Measurements from ENCODE around the gene MRAS.

GRCh38 chr3:138443091-138443490 lies 94.7 kb downstream of the MRAS start:
- no peak for TF ChIP-seq SCMH1 (CRISPR knock-in tag; IDR thresholded peaks at IDR 0.05; ENCODE audit: borderline replicate concordance)
- no peak for TF ChIP-seq HNRNPLL (IDR thresholded peaks at IDR 0.05; ENCODE audit: low read depth, low read length, poor library complexity, severe bottlenecking)
- no peak for TF ChIP-seq HNRNPK (IDR thresholded peaks at IDR 0.05; ENCODE audit: low read depth, low read length, poor library complexity, severe bottlenecking)
- TF ChIP-seq KAT2B (IDR thresholded peaks at IDR 0.05; ENCODE audit: borderline replicate concordance, low read depth, low read length) = no peak
- TF ChIP-seq TFDP1 (CRISPR knock-in tag; IDR thresholded peaks at IDR 0.05; ENCODE audit: borderline replicate concordance) = no peak
- TF ChIP-seq BHLHE40 (IDR thresholded peaks at IDR 0.05; ENCODE audit: low read length) = no peak
- TF ChIP-seq, protein P1, sequence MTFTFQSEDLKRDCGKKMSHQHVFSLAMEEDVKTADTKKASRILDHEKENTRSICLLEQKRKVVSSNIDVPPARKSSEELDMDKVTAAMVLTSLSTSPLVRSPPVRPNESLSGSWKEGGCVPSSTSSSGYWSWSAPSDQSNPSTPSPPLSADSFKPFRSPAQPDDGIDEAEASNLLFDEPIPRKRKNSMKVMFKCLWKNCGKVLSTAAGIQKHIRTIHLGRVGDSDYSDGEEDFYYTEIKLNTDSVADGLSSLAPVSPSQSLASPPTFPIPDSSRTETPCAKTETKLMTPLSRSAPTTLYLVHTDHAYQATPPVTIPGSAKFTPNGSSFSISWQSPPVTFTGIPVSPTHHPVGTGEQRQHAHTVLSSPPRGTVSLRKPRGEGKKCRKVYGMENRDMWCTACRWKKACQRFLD (CRISPR knock-in tag; IDR thresholded peaks at IDR 0.05; ENCODE audit: borderline replicate concordance) = no peak
